MM.1S (cell line): ENCODE measurements around the gene PMPCA.

Experiments
- CTCF ChIP-seq: fragments of 300-600 bp; sonication (generic); IDR thresholded peaks from 2 replicates; pipeline ENCODE4 v1.5.1; 2016; ENCODE audit warnings: antibody characterized with exemption, low read length, mixed read lengths
- EZH2 ChIP-seq: fragments of 300-600 bp; sonication (generic); optimal IDR thresholded peaks from 2 replicates; pipeline ENCODE3; 2017; ENCODE audit warnings: low read depth, mild to moderate bottlenecking, antibody characterized with exemption, low read length, mixed read lengths

- no peak for TF ChIP-seq CTCF
- TF ChIP-seq EZH2, result no peak
These were observed 30.8 kb downstream of the PMPCA start for GRCh38 chr9:136441191-136441680.
